ENCODE measurements around the gene CDC25C. TPM values are rescaled to one million over a fixed set of nuclear protein-coding genes. Genes with fewer than 3 reads are reported as not detected.

CDC25C gene
- polyA plus RNA-seq, 2 donors, result 1.0 to 1.6 TPM

DNA sequence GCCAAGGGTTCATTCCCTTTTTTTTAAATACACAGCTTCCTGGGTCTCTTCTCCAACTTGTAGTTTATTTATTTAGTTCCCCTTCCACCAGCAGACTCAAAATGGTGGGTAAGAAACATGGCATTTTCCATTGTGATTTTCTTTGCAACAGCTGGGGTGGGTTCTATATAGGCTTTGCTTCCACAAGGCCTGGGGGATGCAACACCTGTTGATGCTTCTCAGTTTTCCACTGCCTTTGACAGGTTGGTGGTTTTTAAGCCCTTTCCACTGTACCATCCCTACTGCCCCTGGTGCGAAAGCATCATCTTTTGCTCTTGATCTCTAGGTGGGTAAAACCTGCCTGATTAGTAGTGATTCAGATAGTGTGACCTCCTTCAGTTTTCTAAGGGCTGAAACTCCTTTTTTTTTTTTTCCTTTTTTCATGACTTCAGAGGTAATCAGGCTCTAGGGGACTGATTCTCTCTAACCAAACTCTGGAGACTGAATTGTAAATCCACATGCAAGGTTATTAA is 29.4 kb upstream of the CDC25C start:
- Histone ChIP-seq H3K36me3 (ENCODE audit: control insufficient read depth in 2 of 2, insufficient read depth in 2 of 2, low read length in 1 of 2) (no peaks in the 10 kb centered on the region), H3K4me1 (ENCODE audit: control insufficient read depth in 2 of 2, insufficient read depth in 2 of 2, low read length in 1 of 2) (no peaks in the 10 kb centered on the region), H3K4me3 (ENCODE audit: low read depth in 1 of 2, low read length in 2 of 2) (no peak overlapping the region), H3K27ac (ENCODE audit: low read depth in 2 of 2, low read length in 1 of 2) (no peak overlapping the region), H3K9me3 (ENCODE audit: control insufficient read depth in 2 of 2, insufficient read depth in 1 of 2, low read depth in 1 of 2, low read length in 1 of 2) (no peaks in the 10 kb centered on the region), H3K27me3 (ENCODE audit: control insufficient read depth in 1 of 2, insufficient read depth in 2 of 2, low read length in 2 of 2) (no peaks in the 10 kb centered on the region)
- 92 to 100% methylated on average over 1 of the region's 1 CpG for WGBS, 2 donors

DNA sequence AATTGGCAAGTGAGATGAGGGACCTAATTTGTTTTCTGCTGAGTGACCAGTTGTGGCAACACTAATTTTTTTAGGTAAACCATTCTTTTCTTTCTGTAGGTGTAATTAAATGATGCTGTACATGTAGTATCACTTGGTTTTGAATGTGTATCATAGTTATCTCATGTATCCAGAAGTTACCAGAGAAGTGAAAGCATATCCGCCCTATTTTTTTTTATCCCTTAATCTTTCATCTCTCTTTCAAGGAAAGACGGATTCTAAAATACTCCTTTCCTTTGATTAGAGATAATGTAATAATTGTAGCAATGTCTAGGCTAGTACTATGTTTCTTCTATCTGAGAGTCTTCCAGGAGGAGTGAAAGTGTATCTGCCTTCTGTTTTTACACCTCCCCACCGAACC is 28.0 kb upstream of the CDC25C start:
- Histone ChIP-seq H3K9me3 (ENCODE audit: control insufficient read depth in 2 of 2, insufficient read depth in 1 of 2, low read depth in 1 of 2, low read length in 1 of 2) (no peaks in the 10 kb centered on the region), H3K4me1 (ENCODE audit: control insufficient read depth in 2 of 2, insufficient read depth in 2 of 2, low read length in 1 of 2) (no peaks in the 10 kb centered on the region), H3K27me3 (ENCODE audit: control insufficient read depth in 1 of 2, insufficient read depth in 2 of 2, low read length in 2 of 2) (no peaks in the 10 kb centered on the region), H3K27ac (ENCODE audit: low read depth in 2 of 2, low read length in 1 of 2) (no peak overlapping the region), H3K4me3 (ENCODE audit: low read depth in 1 of 2, low read length in 2 of 2) (no peak overlapping the region), H3K36me3 (ENCODE audit: control insufficient read depth in 2 of 2, insufficient read depth in 2 of 2, low read length in 1 of 2) (no peaks in the 10 kb centered on the region)
- WGBS, 2 donors, result 74 to 80% methylated on average over 3 of the region's 3 CpGs

DNA sequence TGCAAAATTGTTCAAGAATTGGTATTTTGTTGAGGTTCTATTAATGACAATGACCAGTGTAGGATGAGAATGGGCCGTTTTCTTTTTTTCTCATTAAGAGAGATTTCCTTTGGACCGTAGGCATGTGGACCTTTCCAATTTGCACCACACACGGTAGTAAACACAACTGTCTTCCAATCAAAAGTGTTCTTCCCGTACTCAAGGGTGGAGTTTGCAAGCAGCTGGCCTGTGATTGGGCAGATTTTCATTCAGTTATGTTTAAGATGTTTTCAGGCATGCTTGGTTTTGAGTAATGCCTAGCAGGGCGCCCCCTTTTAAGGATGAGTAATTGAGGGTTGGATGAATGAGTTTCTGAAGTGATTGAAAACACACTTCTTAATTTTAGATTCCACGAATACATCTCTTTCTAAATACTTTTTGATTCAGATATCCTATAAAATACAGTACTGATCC is 23.3 kb upstream of the CDC25C start:
- peak overlapping the region in 1 of 2 donors; percentile 94 for H3K4me3 ChIP-seq (ENCODE audit: low read depth in 1 of 2, low read length in 2 of 2)

DNA sequence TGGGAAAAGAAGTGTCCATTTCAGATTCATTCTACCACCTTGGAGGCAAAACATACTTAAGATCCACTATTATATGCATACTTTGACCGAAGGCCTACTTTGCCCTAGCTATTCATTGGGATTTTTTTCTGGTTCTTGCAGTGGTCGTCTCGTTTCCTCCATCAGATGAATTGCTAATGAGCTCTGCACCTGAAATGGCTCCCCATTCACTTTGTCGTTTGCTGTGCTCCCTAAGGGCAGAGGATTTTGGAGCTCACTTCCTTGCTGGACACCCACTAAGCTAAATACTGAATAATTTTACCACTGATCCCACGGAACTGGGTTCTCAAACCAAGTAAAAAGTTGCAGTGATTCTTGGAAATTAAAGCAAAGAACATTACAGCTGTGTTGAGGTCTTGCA is 22.8 kb upstream of the CDC25C start:
- peaks cover 0 to 3% of the 10 kb centered on the region in 2 donors for H3K4me1 ChIP-seq (ENCODE audit: control insufficient read depth in 2 of 2, insufficient read depth in 2 of 2, low read length in 1 of 2)
- no peaks in the 10 kb centered on the region for H3K27me3 ChIP-seq (ENCODE audit: control insufficient read depth in 1 of 2, insufficient read depth in 2 of 2, low read length in 2 of 2)
- H3K27ac ChIP-seq (ENCODE audit: low read depth in 2 of 2, low read length in 1 of 2), result peak overlapping the region in 1 of 2 donors; percentile 30
- WGBS, 2 donors, result 12 to 13% methylated on average over 5 of the region's 5 CpGs
- H3K9me3 ChIP-seq (ENCODE audit: control insufficient read depth in 2 of 2, insufficient read depth in 1 of 2, low read depth in 1 of 2, low read length in 1 of 2), result no peaks in the 10 kb centered on the region
- peak overlapping the region in 1 of 2 donors; percentile 94 for H3K4me3 ChIP-seq (ENCODE audit: low read depth in 1 of 2, low read length in 2 of 2)
- H3K36me3 ChIP-seq (ENCODE audit: control insufficient read depth in 2 of 2, insufficient read depth in 2 of 2, low read length in 1 of 2), result no peaks in the 10 kb centered on the region

More for the DNA sequence above, 23.3 kb upstream of the CDC25C start:
- 13 to 21% methylated on average over 6 of the region's 6 CpGs for WGBS, 2 donors
- peaks cover 0 to 3% of the 10 kb centered on the region in 2 donors for H3K4me1 ChIP-seq (ENCODE audit: control insufficient read depth in 2 of 2, insufficient read depth in 2 of 2, low read length in 1 of 2)
- no peaks in the 10 kb centered on the region for H3K27me3 ChIP-seq (ENCODE audit: control insufficient read depth in 1 of 2, insufficient read depth in 2 of 2, low read length in 2 of 2)
- no peak overlapping the region for H3K27ac ChIP-seq (ENCODE audit: low read depth in 2 of 2, low read length in 1 of 2)
- no peaks in the 10 kb centered on the region for H3K9me3 ChIP-seq (ENCODE audit: control insufficient read depth in 2 of 2, insufficient read depth in 1 of 2, low read depth in 1 of 2, low read length in 1 of 2)
- H3K36me3 ChIP-seq (ENCODE audit: control insufficient read depth in 2 of 2, insufficient read depth in 2 of 2, low read length in 1 of 2), result no peaks in the 10 kb centered on the region

DNA sequence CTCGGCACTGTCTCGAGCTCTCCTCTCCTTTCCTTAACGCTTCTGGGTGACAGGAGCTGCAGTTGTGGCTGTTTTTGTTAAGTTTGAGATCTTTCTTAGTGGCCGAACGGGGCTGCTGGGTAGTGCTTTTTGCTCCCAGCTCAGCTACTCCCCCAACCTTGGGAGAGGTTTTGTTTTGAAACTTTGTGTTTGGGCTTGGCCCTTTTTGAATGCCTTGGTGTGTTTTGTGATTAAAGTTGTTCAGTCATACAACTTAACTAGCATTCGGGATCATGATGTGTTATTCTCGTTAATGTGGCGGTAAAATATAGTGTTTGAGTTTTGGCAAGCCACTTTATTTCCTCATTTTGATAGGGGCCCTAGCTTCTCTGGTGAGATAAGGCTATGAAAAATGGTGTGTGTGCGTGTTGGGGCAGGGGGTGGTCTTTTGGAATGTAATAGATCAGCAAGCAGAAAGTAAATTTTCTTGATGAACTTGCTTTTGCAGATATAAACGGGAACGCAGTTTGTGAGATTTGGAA is 22.0 kb upstream of the CDC25C start:
- WGBS, 2 donors, result 0 to 1% methylated on average over 11 of the region's 11 CpGs
- H3K9me3 ChIP-seq (ENCODE audit: control insufficient read depth in 2 of 2, insufficient read depth in 1 of 2, low read depth in 1 of 2, low read length in 1 of 2), result no peaks in the 10 kb centered on the region
- H3K36me3 ChIP-seq (ENCODE audit: control insufficient read depth in 2 of 2, insufficient read depth in 2 of 2, low read length in 1 of 2), result no peaks in the 10 kb centered on the region
- H3K4me3 ChIP-seq (ENCODE audit: low read depth in 1 of 2, low read length in 2 of 2), result peak overlapping the region; percentile 94 to 96
- no peaks in the 10 kb centered on the region for H3K27me3 ChIP-seq (ENCODE audit: control insufficient read depth in 1 of 2, insufficient read depth in 2 of 2, low read length in 2 of 2)
- peak overlapping the region; percentile 96 to 97 for H3K27ac ChIP-seq (ENCODE audit: low read depth in 2 of 2, low read length in 1 of 2)
- H3K4me1 ChIP-seq (ENCODE audit: control insufficient read depth in 2 of 2, insufficient read depth in 2 of 2, low read length in 1 of 2), result peaks cover 0 to 3% of the 10 kb centered on the region in 2 donors

DNA sequence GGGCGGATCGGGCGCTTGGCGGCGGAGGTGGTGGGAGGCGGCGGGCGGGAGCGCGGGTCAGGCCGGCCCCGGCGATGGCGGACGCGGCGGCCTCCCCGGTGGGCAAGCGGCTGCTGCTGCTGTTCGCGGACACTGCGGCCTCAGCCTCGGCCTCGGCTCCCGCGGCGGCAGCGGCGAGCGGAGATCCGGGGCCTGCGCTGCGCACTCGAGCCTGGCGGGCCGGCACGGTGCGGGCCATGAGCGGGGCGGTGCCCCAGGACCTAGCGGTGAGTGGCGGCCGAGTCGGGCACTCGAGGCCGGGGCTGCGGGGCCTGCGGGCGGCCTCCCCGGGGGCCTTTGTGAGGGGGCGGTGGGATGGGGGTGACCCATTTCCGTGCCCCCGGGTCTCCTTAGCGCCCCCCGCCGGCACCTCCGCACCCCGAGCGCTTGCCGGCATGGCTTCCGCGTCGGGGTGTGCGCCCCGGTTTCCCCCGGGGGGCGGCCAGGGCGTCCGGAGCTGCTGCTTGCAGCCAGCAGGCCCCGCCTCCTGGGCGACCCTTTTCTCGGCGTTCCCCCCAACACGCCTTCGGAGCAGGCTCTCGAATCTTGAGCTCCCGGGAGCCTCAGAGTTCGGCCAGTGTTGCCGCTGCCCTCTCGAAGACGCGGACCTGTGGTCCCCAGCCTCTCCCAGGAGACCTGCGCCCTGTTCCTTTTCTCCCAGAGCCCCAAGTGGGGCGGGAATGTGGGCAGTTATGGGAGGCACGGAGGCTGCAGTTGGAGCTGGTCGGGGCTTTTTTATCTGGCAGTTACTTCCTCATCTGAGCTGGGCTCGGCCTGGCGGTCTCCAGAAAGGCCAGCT is 21.3 kb upstream of the CDC25C start:
- 0 to 1% methylated on average over 42 to 88 of the region's 88 CpGs for WGBS, 2 donors
- peak overlapping the region; percentile 96 to 97 for H3K27ac ChIP-seq (ENCODE audit: low read depth in 2 of 2, low read length in 1 of 2)
- H3K27me3 ChIP-seq (ENCODE audit: control insufficient read depth in 1 of 2, insufficient read depth in 2 of 2, low read length in 2 of 2), result no peaks in the 10 kb centered on the region
- H3K4me3 ChIP-seq (ENCODE audit: low read depth in 1 of 2, low read length in 2 of 2), result peak overlapping the region; percentile 94 to 96
- no peaks in the 10 kb centered on the region for H3K9me3 ChIP-seq (ENCODE audit: control insufficient read depth in 2 of 2, insufficient read depth in 1 of 2, low read depth in 1 of 2, low read length in 1 of 2)
- peaks cover 0 to 3% of the 10 kb centered on the region in 2 donors for H3K4me1 ChIP-seq (ENCODE audit: control insufficient read depth in 2 of 2, insufficient read depth in 2 of 2, low read length in 1 of 2)
- H3K36me3 ChIP-seq (ENCODE audit: control insufficient read depth in 2 of 2, insufficient read depth in 2 of 2, low read length in 1 of 2), result peaks cover 0 to 2% of the 10 kb centered on the region in 2 donors

DNA sequence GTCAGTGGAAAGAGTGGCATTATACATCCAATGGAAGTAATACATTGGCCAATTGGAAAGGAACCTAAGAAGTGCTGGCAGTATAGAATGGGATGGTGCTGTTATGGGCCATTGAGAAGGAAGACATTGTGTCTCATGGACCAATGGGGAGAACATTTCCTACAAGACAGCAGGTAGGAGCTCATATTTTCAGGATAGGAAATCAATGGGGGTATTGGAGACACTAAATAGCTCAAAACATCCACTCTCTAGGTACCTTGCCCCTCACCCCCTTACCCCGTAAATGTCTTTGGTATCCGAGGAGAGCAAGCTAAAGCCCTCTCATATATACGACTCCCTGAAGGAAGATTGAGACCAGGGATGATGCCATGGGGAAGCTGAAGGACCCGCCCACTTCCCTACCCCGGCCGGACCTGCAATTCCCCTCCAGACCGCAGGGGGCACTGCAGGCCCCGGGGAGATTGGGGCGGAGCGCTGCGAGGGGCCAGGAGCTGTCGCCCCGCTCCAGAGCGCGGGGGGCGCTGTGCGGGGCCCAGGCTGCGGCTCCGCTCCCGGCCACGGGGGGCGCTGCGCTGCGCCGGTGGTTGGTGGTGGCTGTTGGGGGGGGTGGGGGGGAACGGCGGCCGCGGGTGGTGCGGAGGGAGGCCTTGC is 20.6 kb upstream of the CDC25C start, which contains the start of gene KDM3B:
Gene KDM3B, plus strand, starts transcription at position 615 of the 651 bp plus-strand sequence. CDS start 111 bp downstream, outside the sequence.
- H3K4me1 ChIP-seq (ENCODE audit: control insufficient read depth in 2 of 2, insufficient read depth in 2 of 2, low read length in 1 of 2), result peaks cover 0 to 3% of the 10 kb centered on the region in 2 donors
- no peaks in the 10 kb centered on the region for H3K9me3 ChIP-seq (ENCODE audit: control insufficient read depth in 2 of 2, insufficient read depth in 1 of 2, low read depth in 1 of 2, low read length in 1 of 2)
- peak within 1 kb of the TSS; percentile 96 to 97 for H3K27ac ChIP-seq (ENCODE audit: low read depth in 2 of 2, low read length in 1 of 2)
- no peaks in the 10 kb centered on the region for H3K27me3 ChIP-seq (ENCODE audit: control insufficient read depth in 1 of 2, insufficient read depth in 2 of 2, low read length in 2 of 2)
- 8 to 10% methylated on average over 20 to 30 of the region's 30 CpGs for WGBS, 2 donors
- H3K36me3 ChIP-seq (ENCODE audit: control insufficient read depth in 2 of 2, insufficient read depth in 2 of 2, low read length in 1 of 2), result peaks cover 0 to 6% of the 10 kb centered on the region in 2 donors
- peak within 1 kb of the TSS; percentile 94 to 96 for H3K4me3 ChIP-seq (ENCODE audit: low read depth in 1 of 2, low read length in 2 of 2)

DNA sequence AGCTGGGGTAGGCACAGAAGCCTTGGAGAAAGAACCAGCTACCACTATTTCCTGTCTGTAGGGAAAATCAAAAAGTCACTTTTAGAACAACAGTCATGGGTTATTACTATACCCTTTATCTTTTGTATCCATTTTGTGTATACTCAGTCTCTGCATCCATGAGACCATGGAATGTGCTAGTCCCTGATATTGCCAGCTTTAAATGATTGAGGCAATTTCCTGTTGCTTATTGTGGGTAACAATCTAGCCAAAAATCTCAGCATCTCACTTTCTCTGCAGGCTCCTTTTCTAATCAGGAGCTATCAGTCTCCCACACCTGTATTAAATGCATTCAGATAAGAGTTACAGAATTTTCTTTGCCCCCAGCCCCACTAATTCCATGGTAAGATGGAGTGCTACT is 19.9 kb upstream of the CDC25C start:
- H3K36me3 ChIP-seq (ENCODE audit: control insufficient read depth in 2 of 2, insufficient read depth in 2 of 2, low read length in 1 of 2), result peaks cover 5 to 13% of the 10 kb centered on the region in 2 donors
- H3K4me1 ChIP-seq (ENCODE audit: control insufficient read depth in 2 of 2, insufficient read depth in 2 of 2, low read length in 1 of 2), result peaks cover 0 to 3% of the 10 kb centered on the region in 2 donors
- H3K27me3 ChIP-seq (ENCODE audit: control insufficient read depth in 1 of 2, insufficient read depth in 2 of 2, low read length in 2 of 2), result no peaks in the 10 kb centered on the region
- H3K9me3 ChIP-seq (ENCODE audit: control insufficient read depth in 2 of 2, insufficient read depth in 1 of 2, low read depth in 1 of 2, low read length in 1 of 2), result no peaks in the 10 kb centered on the region
- no peak overlapping the region for H3K4me3 ChIP-seq (ENCODE audit: low read depth in 1 of 2, low read length in 2 of 2)
- no peak overlapping the region for H3K27ac ChIP-seq (ENCODE audit: low read depth in 2 of 2, low read length in 1 of 2)

DNA sequence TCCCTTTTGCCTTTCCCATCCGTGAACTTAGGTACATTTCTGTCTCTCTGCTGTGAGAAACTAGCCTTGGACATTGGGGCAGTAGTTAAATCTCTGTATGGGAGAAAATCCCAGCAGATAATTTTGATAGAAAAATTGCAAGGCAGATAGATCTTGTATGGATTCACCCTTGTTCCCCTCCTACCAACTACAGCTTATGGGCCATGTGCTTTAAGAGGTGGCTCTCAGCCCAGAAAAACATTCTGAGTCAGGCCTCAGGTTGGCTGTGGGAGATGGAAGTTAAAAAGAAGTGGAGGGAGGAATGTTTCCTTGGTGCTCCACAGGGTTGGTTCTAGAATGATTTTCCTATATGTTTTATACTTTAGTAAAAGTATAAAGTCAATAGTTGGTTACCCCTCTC is 19.5 kb upstream of the CDC25C start:
- Histone ChIP-seq H3K27ac (ENCODE audit: low read depth in 2 of 2, low read length in 1 of 2) (no peak overlapping the region), H3K9me3 (ENCODE audit: control insufficient read depth in 2 of 2, insufficient read depth in 1 of 2, low read depth in 1 of 2, low read length in 1 of 2) (no peaks in the 10 kb centered on the region), H3K4me1 (ENCODE audit: control insufficient read depth in 2 of 2, insufficient read depth in 2 of 2, low read length in 1 of 2) (peaks cover 0 to 3% of the 10 kb centered on the region in 2 donors), H3K4me3 (ENCODE audit: low read depth in 1 of 2, low read length in 2 of 2) (no peak overlapping the region), H3K36me3 (ENCODE audit: control insufficient read depth in 2 of 2, insufficient read depth in 2 of 2, low read length in 1 of 2) (peaks cover 5 to 13% of the 10 kb centered on the region in 2 donors), H3K27me3 (ENCODE audit: control insufficient read depth in 1 of 2, insufficient read depth in 2 of 2, low read length in 2 of 2) (no peaks in the 10 kb centered on the region)
- 89 to 95% methylated on average over 1 of the region's 1 CpG for WGBS, 2 donors

All from esophagus (tissue), 2 donors.